ENCODE measurements around the gene VAT1L. TPM values are rescaled to one million over a fixed set of nuclear protein-coding genes. Genes with fewer than 3 reads are reported as not detected.

VAT1L gene
- total RNA-seq, 1 experiment from 2014 or later = 33.8 TPM

- Histone ChIP-seq H2BK5ac (ENCODE audit: insufficient read length, low read length) (no peak overlapping the region), H3K27ac (ENCODE audit: insufficient read length, low read depth, low read length) (no peak overlapping the region), H2BK15ac (ENCODE audit: low read depth, low read length) (no peak overlapping the region), H3K9ac (ENCODE audit: extremely low read depth, insufficient read length, low read length) (no peak overlapping the region), H3K14ac (ENCODE audit: insufficient read depth, low read length) (no peak overlapping the region), H3K18ac (ENCODE audit: insufficient read length, low read depth, low read length) (no peak overlapping the region), H3K23ac (ENCODE audit: insufficient read length, low read depth, low read length) (no peak overlapping the region), H3K9me3 (ENCODE audit: control insufficient read depth, low read depth, low read length) (no peaks in the 10 kb centered on the region), H3K79me2 (ENCODE audit: insufficient read depth, low read length) (no peaks in the 10 kb centered on the region), H2BK12ac (ENCODE audit: insufficient read length, low read depth, low read length) (no peak overlapping the region), H3K27me3 (ENCODE audit: insufficient read depth, low read length) (no peaks in the 10 kb centered on the region), H4K20me1 (ENCODE audit: control insufficient read depth, insufficient read depth, insufficient read length) (no peaks in the 10 kb centered on the region), H4K5ac (ENCODE audit: insufficient read length, low read depth, low read length) (no peak overlapping the region), H2BK120ac (ENCODE audit: low read depth, low read length, poor library complexity, severe bottlenecking) (no peak overlapping the region), H2BK20ac (ENCODE audit: low read depth, low read length, poor library complexity, severe bottlenecking) (no peak overlapping the region), H4K8ac (replicated peaks; ENCODE audit: insufficient read length, low read depth, low read length) (no peak overlapping the region), H4K91ac (ENCODE audit: insufficient read length, low read depth, low read length) (no peak overlapping the region), H3K23me2 (ENCODE audit: insufficient read length, low read depth, low read length, poor library complexity, severe bottlenecking) (no peaks in the 10 kb centered on the region), H2AFZ (ENCODE audit: low read length) (no peak overlapping the region), H3K4me2 (ENCODE audit: insufficient read depth, insufficient read length, low read length) (no peak overlapping the region), H2AK5ac (ENCODE audit: insufficient read length, low read length) (no peak overlapping the region), H3K4ac (ENCODE audit: low read depth, low read length) (no peak overlapping the region), H3K79me1 (ENCODE audit: insufficient read depth, low read depth, low read length, poor library complexity, severe bottlenecking) (no peaks in the 10 kb centered on the region), H3T11ph (ENCODE audit: low read length) (no peak overlapping the region), H3K4me1 (ENCODE audit: insufficient read depth, low read length) (no peaks in the 10 kb centered on the region), H3K56ac (ENCODE audit: insufficient read length, low read depth, low read length) (no peak overlapping the region)
- Mint-ChIP-seq H3K27ac (no peak overlapping the region), H3K27me3 (ENCODE audit: low read depth) (no peaks in the 10 kb centered on the region), H3K9me3 (no peaks in the 10 kb centered on the region), H3K4me1 (no peaks in the 10 kb centered on the region; a peak in 1 of 4 replicates), H3K36me3 (ENCODE audit: insufficient read depth in 1 of 3, low read depth in 3 of 3) (peaks cover 2 to 11% (median 7%) of the 10 kb centered on the region in 3 experiments; a peak in 5 of 7 replicates), H3K4me3 (no peak overlapping the region)
- no peak for TF ChIP-seq CTCF (conservative IDR thresholded peaks at IDR 0.05)
- DNase-seq = no peak
- no CpG with 5 or more reads among the region's 7 CpGs for WGBS (ENCODE audit: extremely low coverage, insufficient read length, low lambda C conversion rate)
Measured at GRCh38 chr16:77905374-77905920, 117.1 kb downstream of the VAT1L start.

Data from H9 (cell line).